ENCODE results near the gene PRKAG2. TPM values are rescaled to one million over a fixed set of nuclear protein-coding genes. Genes with fewer than 3 reads are reported as not detected.
"Not testable (repeated sequence)": the region's sequence is repeated elsewhere in the genome, so short reads cannot be mapped to it uniquely, and the experiment has no call there.

The PRKAG2 gene
- total RNA-seq, 1 donor from 2014 or later, result 21.1 TPM

DNA sequence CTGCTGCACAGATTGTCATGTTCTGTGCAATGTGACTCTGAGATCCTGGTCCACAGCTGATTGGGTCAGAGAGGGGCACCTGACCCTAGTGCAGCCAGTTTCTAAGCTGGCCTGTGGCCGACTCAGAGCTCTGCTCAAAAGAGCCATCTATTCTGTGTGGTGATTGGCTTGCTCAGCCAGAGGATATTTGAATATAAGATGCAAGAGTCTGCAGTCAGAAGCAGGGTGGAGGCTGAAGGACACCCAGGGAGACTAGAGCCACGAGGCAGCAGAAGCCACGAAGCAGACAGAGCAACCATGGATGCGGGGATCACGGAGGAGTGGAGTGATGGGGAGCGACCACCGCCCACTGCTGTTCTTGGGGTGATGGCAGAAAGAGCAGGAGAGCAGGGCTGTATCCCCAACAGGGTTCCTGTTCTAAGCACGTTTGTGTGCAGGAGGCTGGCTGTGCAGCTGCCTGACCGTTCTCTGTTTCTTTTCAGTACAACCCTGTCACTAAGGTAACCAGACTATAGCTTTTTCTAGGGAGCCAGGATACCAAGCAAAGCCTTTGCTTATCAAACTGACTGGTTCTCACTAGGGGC, 337.7 kb downstream of the PRKAG2 start:
- DNase-seq (ENCODE audit: low read depth), result no peak
- TF ChIP-seq, protein P1, sequence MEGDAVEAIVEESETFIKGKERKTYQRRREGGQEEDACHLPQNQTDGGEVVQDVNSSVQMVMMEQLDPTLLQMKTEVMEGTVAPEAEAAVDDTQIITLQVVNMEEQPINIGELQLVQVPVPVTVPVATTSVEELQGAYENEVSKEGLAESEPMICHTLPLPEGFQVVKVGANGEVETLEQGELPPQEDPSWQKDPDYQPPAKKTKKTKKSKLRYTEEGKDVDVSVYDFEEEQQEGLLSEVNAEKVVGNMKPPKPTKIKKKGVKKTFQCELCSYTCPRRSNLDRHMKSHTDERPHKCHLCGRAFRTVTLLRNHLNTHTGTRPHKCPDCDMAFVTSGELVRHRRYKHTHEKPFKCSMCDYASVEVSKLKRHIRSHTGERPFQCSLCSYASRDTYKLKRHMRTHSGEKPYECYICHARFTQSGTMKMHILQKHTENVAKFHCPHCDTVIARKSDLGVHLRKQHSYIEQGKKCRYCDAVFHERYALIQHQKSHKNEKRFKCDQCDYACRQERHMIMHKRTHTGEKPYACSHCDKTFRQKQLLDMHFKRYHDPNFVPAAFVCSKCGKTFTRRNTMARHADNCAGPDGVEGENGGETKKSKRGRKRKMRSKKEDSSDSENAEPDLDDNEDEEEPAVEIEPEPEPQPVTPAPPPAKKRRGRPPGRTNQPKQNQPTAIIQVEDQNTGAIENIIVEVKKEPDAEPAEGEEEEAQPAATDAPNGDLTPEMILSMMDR (IDR thresholded peaks at IDR 0.05; ENCODE audit: insufficient read depth, low read length, poor library complexity, severe bottlenecking), result no peak
- no peaks in the 10 kb centered on the region for H3K36me3 ChIP-seq (ENCODE audit: control insufficient read depth, insufficient read depth, low read length)
- H3K27me3 ChIP-seq (ENCODE audit: control insufficient read depth, insufficient read depth, low read length), result no peaks in the 10 kb centered on the region
- H3K4me3 ChIP-seq (ENCODE audit: low read depth, low read length), result no peak overlapping the region

- DNase-seq (ENCODE audit: low read depth), result no peak
- Histone ChIP-seq H3K27me3 (ENCODE audit: control insufficient read depth, insufficient read depth, low read length) (no peaks in the 10 kb centered on the region), H3K4me3 (ENCODE audit: low read depth, low read length) (no peak overlapping the region), H3K36me3 (ENCODE audit: control insufficient read depth, insufficient read depth, low read length) (no peaks in the 10 kb centered on the region)
- TF ChIP-seq, protein P1 (IDR thresholded peaks at IDR 0.05; ENCODE audit: insufficient read depth, low read length, poor library complexity, severe bottlenecking), result no peak
Observed at GRCh38 chr7:151537818-151538561, 338.9 kb downstream of the PRKAG2 start.

DNA sequence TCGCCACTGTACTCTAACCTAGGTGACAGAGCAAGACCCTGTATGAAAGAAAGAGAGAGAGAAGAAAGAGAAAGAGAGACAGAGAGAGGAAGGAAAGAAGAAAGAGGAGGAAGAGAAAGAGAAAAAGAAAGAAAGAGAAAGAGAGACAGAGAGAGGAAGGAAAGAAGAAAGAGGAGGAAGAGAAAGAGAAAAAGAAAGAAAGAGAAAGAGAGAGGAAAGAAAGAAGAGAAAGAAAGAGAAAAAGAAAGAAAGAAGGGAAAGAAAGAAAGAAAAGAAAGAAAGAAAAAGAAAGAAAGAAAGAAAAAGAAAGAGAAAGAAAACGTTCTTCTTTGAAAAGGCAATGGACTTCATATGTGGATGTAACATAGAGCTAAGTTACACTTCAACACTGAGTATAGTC, 340.7 kb downstream of the PRKAG2 start:
- H3K36me3 ChIP-seq (ENCODE audit: control insufficient read depth, insufficient read depth, low read length); H3K4me3 ChIP-seq (ENCODE audit: low read depth, low read length); H3K27me3 ChIP-seq (ENCODE audit: control insufficient read depth, insufficient read depth, low read length); DNase-seq (ENCODE audit: low read depth): not testable (repeated sequence)

DNA sequence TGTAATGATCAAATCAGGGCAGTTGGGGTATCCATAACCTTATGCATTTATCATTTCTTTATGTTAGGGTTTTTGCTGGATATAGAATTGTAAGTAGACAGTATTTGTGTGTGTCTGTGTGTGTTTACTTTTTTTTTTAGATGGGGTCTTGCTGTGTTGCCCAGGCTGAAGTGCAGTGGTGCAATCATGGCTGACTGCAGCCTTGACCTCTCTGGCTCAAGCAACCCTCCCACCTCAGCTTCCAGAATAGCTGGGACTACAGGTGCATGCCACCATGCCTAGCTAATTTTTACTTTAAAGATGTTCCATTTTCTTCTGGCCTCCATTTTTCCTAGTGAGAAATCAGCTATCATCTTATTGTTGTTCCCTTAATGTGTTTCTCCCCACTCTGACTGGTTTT, 347.1 kb downstream of the PRKAG2 start:
- DNase-seq (ENCODE audit: low read depth), result no peak
- H3K4me3 ChIP-seq (ENCODE audit: low read depth, low read length), result no peak overlapping the region
- TF ChIP-seq, protein P1 (IDR thresholded peaks at IDR 0.05; ENCODE audit: insufficient read depth, low read length, poor library complexity, severe bottlenecking), result no peak
- H3K36me3 ChIP-seq (ENCODE audit: control insufficient read depth, insufficient read depth, low read length), result no peaks in the 10 kb centered on the region
- H3K27me3 ChIP-seq (ENCODE audit: control insufficient read depth, insufficient read depth, low read length), result no peaks in the 10 kb centered on the region

DNA sequence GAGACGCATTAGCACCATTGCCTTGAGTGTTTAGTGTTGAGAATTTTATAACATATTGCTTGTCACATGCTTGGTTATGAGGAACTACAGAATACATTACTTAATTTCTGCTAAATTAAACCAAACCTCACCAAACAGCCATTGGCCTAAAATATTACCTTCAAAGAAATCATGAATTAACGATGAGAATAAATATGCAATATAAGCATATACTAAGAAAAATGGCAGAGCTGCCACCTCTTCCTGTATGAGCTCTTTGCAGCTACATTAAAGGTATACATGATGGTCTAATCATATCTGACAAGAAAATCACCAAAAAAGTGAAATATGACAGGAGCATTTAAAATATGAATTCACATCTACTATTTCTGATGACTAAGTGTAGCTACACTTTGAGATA, 352.1 kb downstream of the PRKAG2 start:
- TF ChIP-seq, protein P1 (IDR thresholded peaks at IDR 0.05; ENCODE audit: insufficient read depth, low read length, poor library complexity, severe bottlenecking), result no peak
- no peak overlapping the region for H3K4me3 ChIP-seq (ENCODE audit: low read depth, low read length)
- DNase-seq (ENCODE audit: low read depth), result no peak
- no peaks in the 10 kb centered on the region for H3K36me3 ChIP-seq (ENCODE audit: control insufficient read depth, insufficient read depth, low read length)
- no peaks in the 10 kb centered on the region for H3K27me3 ChIP-seq (ENCODE audit: control insufficient read depth, insufficient read depth, low read length)

DNA sequence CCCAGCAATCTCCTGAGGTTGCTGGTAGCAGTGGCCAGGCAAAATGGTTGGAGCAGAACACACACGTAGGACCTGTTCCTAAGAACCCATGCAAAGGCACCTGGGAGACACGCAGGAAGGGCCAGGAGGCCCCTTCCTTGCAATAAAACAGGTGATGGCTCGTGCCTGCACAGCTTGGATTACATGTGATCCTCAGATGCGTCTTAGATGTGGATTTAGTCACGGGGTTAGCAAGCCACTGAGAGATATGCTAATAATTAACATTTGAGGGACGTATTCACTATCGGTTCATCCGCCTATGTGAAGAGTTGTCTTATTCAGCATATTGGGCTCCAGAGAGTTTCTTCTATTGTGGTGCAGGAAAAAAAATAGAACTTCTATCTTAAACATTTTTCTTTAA, 352.6 kb downstream of the PRKAG2 start:
- TF ChIP-seq, protein P1 (IDR thresholded peaks at IDR 0.05; ENCODE audit: insufficient read depth, low read length, poor library complexity, severe bottlenecking), result no peak
- no peaks in the 10 kb centered on the region for H3K27me3 ChIP-seq (ENCODE audit: control insufficient read depth, insufficient read depth, low read length)
- DNase-seq (ENCODE audit: low read depth), result no peak
- H3K4me3 ChIP-seq (ENCODE audit: low read depth, low read length), result no peak overlapping the region
- no peaks in the 10 kb centered on the region for H3K36me3 ChIP-seq (ENCODE audit: control insufficient read depth, insufficient read depth, low read length)
